Measurements from ENCODE around the gene PDLIM5. TPM values are rescaled to one million over a fixed set of nuclear protein-coding genes. Genes with fewer than 3 reads are reported as not detected.

PDLIM5 gene
- total and polyA plus RNA-seq, 2 of the 8 experiments (the other 6 are each of a cell fraction or from before 2014, with no cell fraction given), result 37.3 to 62.1 TPM

GRCh38 chr4:94504545-94504944, 52.8 kb downstream of the PDLIM5 start:
- ChIA-PET CTCF (ENCODE audit: partially characterized antibody) (interaction anchor here (1.2 kb wide), 2 partner anchors 9 to 98 kb away, joined by 3 to 4 read pairs; no protein-coding TSS in a partner anchor), POLR2A (ENCODE audit: partially characterized antibody) (no interaction called here)
- Histone ChIP-seq H3K36me3 (ENCODE audit: control insufficient read depth in 2 of 4, insufficient read depth in 4 of 4, low read length in 3 of 4) (no peaks in the 10 kb centered on the region), H4K20me1 (replicated peaks in 1 of 2; ENCODE audit: control insufficient read depth in 1 of 2, insufficient read depth in 2 of 2, low read length in 2 of 2) (no peaks in the 10 kb centered on the region), H2BK12ac (ENCODE audit: low read depth, low read length) (no peak overlapping the region), H3K79me2 (ENCODE audit: control insufficient read depth in 1 of 2, insufficient read depth in 2 of 2, low read length in 2 of 2) (no peaks in the 10 kb centered on the region; a peak in 2 of 4 replicates), H2BK20ac (ENCODE audit: low read length) (no peak overlapping the region), H3K79me1 (ENCODE audit: low read depth, low read length) (no peaks in the 10 kb centered on the region), H3K27ac (ENCODE audit: low read depth, low read length) (no peak overlapping the region), H4K8ac (ENCODE audit: extremely low read depth, insufficient read depth, low read length) (no peak overlapping the region), H3K9ac (replicated peaks in 1 of 4; ENCODE audit: extremely low read depth in 1 of 4, low read depth in 3 of 4, low read length in 3 of 4) (no peak overlapping the region), H2AFZ (ENCODE audit: low read length) (no peak overlapping the region), H3K4me3 (ENCODE audit: extremely low read depth in 1 of 4, insufficient read depth in 2 of 4, low read depth in 3 of 4, low read length in 4 of 4) (no peak overlapping the region), H3K9me3 (ENCODE audit: insufficient read depth in 2 of 2, low read depth in 1 of 2, low read length in 1 of 2) (peaks cover 0 to 4% of the 10 kb centered on the region in 2 experiments; a peak in 2 of 4 replicates), H3K23me2 (ENCODE audit: low read depth, low read length) (no peaks in the 10 kb centered on the region; the same call in 1 of the 2 replicates), H2BK120ac (replicated peaks; ENCODE audit: low read depth, low read length) (no peak overlapping the region), H3K4ac (replicated peaks; ENCODE audit: insufficient read length, low read depth, low read length) (no peak overlapping the region), H3K56ac (replicated peaks; ENCODE audit: insufficient read length, low read depth, low read length) (no peak overlapping the region), H2BK5ac (ENCODE audit: low read depth, low read length) (no peak overlapping the region), H2BK15ac (ENCODE audit: low read length) (no peak overlapping the region), H4K5ac (ENCODE audit: insufficient read length, low read depth, low read length) (no peak overlapping the region), H3K23ac (ENCODE audit: insufficient read length) (no peak overlapping the region), H3K14ac (ENCODE audit: insufficient read length) (no peak overlapping the region), H2AK5ac (ENCODE audit: low read depth, low read length) (no peak overlapping the region), H3K27me3 (replicated peaks in 1 of 4; ENCODE audit: control insufficient read depth in 3 of 4, extremely low read depth in 1 of 4, insufficient read depth in 3 of 4, low read length in 3 of 4) (no peaks in the 10 kb centered on the region), H3K4me1 (replicated peaks in 1 of 4; ENCODE audit: control insufficient read depth in 3 of 4, insufficient read depth in 4 of 4, low read length in 3 of 4) (no peaks in the 10 kb centered on the region), H3K18ac (ENCODE audit: extremely low read depth, low read length) (no peak overlapping the region), H3K4me2 (ENCODE audit: insufficient read depth in 1 of 2, low read depth in 2 of 2, low read length in 2 of 2) (no peak overlapping the region), H4K91ac (replicated peaks; ENCODE audit: insufficient read length, low read length) (no peak overlapping the region)
- DNase-seq (ENCODE audit: low read depth in 1 of 2, low spot score in 2 of 2) (no peak), FAIRE-seq (no peak)
- WGBS, 2 experiments (ENCODE audit: extremely low coverage in 1 of 2, insufficient coverage in 1 of 2, insufficient read length in 1 of 2, insufficient replicate concordance in 2 of 2, low coverage in 1 of 2, low lambda C conversion rate in 2 of 2, missing lambda C conversion rate in 1 of 2), result 94% methylated on average over 4 of the region's 4 CpGs; no CpG with 5 or more reads in 1 of the 2 experiments
- TF ChIP-seq NRF1 (IDR thresholded peaks at IDR 0.05; ENCODE audit: low read depth, low read length) (no peak), SIX5 (IDR thresholded peaks at IDR 0.05; ENCODE audit: low read depth, low read length) (no peak), KDM5A (IDR thresholded peaks at IDR 0.05; ENCODE audit: low read length) (no peak), JUND (IDR thresholded peaks at IDR 0.05; ENCODE audit: low read length) (no peak), GABPA (IDR thresholded peaks at IDR 0.05; ENCODE audit: borderline replicate concordance, insufficient read depth, low read length) (no peak), NANOG (IDR thresholded peaks at IDR 0.05; ENCODE audit: insufficient read depth, low read depth, low read length, poor library complexity, severe bottlenecking) (no peak), ATF3 (IDR thresholded peaks at IDR 0.05; ENCODE audit: insufficient read depth, low read depth, low read length) (no peak), CTCF (IDR thresholded peaks at IDR 0.05; ENCODE audit: control extremely low read depth in 1 of 3, insufficient read depth in 1 of 3, low read depth in 1 of 3, low read length in 3 of 3) (no peak), CHD1 (IDR thresholded peaks at IDR 0.05; ENCODE audit: low read depth, low read length) (no peak), SAP30 (IDR thresholded peaks at IDR 0.05; ENCODE audit: insufficient read depth, insufficient replicate concordance, low read length) (no peak)

Measured in H1 (cell line).